ENCODE results near the gene LRP2. TPM values are rescaled to one million over a fixed set of nuclear protein-coding genes. Genes with fewer than 3 reads are reported as not detected.

LRP2 gene
- total and polyA plus RNA-seq, 2 of the 8 experiments (the other 6 are each of a cell fraction or from before 2014, with no cell fraction given), result 2.0 to 2.9 TPM

- Histone ChIP-seq H4K20me1 (replicated peaks in 1 of 2; ENCODE audit: control insufficient read depth in 1 of 2, insufficient read depth in 2 of 2, low read length in 2 of 2) (no peaks in the 10 kb centered on the region), H3K4me3 (ENCODE audit: extremely low read depth in 1 of 4, insufficient read depth in 2 of 4, low read depth in 3 of 4, low read length in 4 of 4) (no peak overlapping the region), H2BK12ac (ENCODE audit: low read depth, low read length) (no peak overlapping the region), H2AK5ac (ENCODE audit: low read depth, low read length) (no peak overlapping the region), H3K79me2 (ENCODE audit: control insufficient read depth in 1 of 2, insufficient read depth in 2 of 2, low read length in 2 of 2) (no peaks in the 10 kb centered on the region), H2BK5ac (ENCODE audit: low read depth, low read length) (no peak overlapping the region), H2BK20ac (ENCODE audit: low read length) (no peak overlapping the region), H4K91ac (replicated peaks; ENCODE audit: insufficient read length, low read length) (no peak overlapping the region), H3K4me1 (replicated peaks in 1 of 4; ENCODE audit: control insufficient read depth in 3 of 4, insufficient read depth in 4 of 4, low read length in 3 of 4) (no peaks in the 10 kb centered on the region), H3K4ac (replicated peaks; ENCODE audit: insufficient read length, low read depth, low read length) (no peak overlapping the region), H3K79me1 (ENCODE audit: low read depth, low read length) (no peaks in the 10 kb centered on the region), H3K27ac (ENCODE audit: low read depth, low read length) (no peak overlapping the region), H2BK120ac (replicated peaks; ENCODE audit: low read depth, low read length) (no peak overlapping the region), H3K14ac (ENCODE audit: insufficient read length) (no peak overlapping the region), H4K5ac (ENCODE audit: insufficient read length, low read depth, low read length) (no peak overlapping the region), H2BK15ac (ENCODE audit: low read length) (no peak overlapping the region), H3K23me2 (ENCODE audit: low read depth, low read length) (no peaks in the 10 kb centered on the region), H3K23ac (ENCODE audit: insufficient read length) (no peak overlapping the region), H2AFZ (ENCODE audit: low read length) (no peak overlapping the region), H3K36me3 (ENCODE audit: control insufficient read depth in 2 of 4, insufficient read depth in 4 of 4, low read length in 3 of 4) (no peaks in the 10 kb centered on the region), H3K4me2 (ENCODE audit: insufficient read depth in 1 of 2, low read depth in 2 of 2, low read length in 2 of 2) (no peak overlapping the region), H3K9me3 (ENCODE audit: insufficient read depth in 2 of 2, low read depth in 1 of 2, low read length in 1 of 2) (no peaks in the 10 kb centered on the region), H3K18ac (ENCODE audit: extremely low read depth, low read length) (no peak overlapping the region), H3K27me3 (replicated peaks in 1 of 4; ENCODE audit: control insufficient read depth in 3 of 4, extremely low read depth in 1 of 4, insufficient read depth in 3 of 4, low read length in 3 of 4) (no peaks in the 10 kb centered on the region), H3K9ac (replicated peaks in 1 of 4; ENCODE audit: extremely low read depth in 1 of 4, low read depth in 3 of 4, low read length in 3 of 4) (no peak overlapping the region), H4K8ac (ENCODE audit: extremely low read depth, insufficient read depth, low read length) (no peak overlapping the region), H3K56ac (replicated peaks; ENCODE audit: insufficient read length, low read depth, low read length) (no peak overlapping the region)
- FAIRE-seq (no peak), DNase-seq (ENCODE audit: low read depth in 1 of 2, low spot score in 2 of 2) (no peak)
- POLR2A ChIA-PET (ENCODE audit: partially characterized antibody), result no interaction called here
- CTCF ChIA-PET (ENCODE audit: partially characterized antibody), result no interaction called here
- WGBS, 2 experiments (ENCODE audit: extremely low coverage in 1 of 2, insufficient coverage in 1 of 2, insufficient read length in 1 of 2, insufficient replicate concordance in 2 of 2, low coverage in 1 of 2, low lambda C conversion rate in 2 of 2, missing lambda C conversion rate in 1 of 2), result 95% methylated on average over 9 of the region's 9 CpGs; no CpG with 5 or more reads in 1 of the 2 experiments
- TF ChIP-seq USF2 (IDR thresholded peaks at IDR 0.05; ENCODE audit: low read length) (no peak), TAF7 (optimal IDR thresholded peaks at IDR 0.05; ENCODE audit: borderline replicate concordance, low read depth, low read length) (no peak), SIX5 (IDR thresholded peaks at IDR 0.05; ENCODE audit: low read depth, low read length) (no peak), ATF3 (IDR thresholded peaks at IDR 0.05; ENCODE audit: insufficient read depth, low read depth, low read length) (no peak), TCF12 (IDR thresholded peaks at IDR 0.05; ENCODE audit: low read depth, low read length) (no peak), SP2 (IDR thresholded peaks at IDR 0.05; ENCODE audit: low read length) (no peak), BRCA1 (IDR thresholded peaks at IDR 0.05; ENCODE audit: low read depth, low read length) (no peak), POLR2AphosphoS5 (IDR thresholded peaks at IDR 0.05; ENCODE audit: low read depth, low read length) (no peak), TAF1 (IDR thresholded peaks at IDR 0.05; ENCODE audit: low read depth, low read length) (no peak), ZNF274 (IDR thresholded peaks at IDR 0.05; ENCODE audit: borderline replicate concordance, extremely low read depth, low read length) (no peak), CHD2 (IDR thresholded peaks at IDR 0.05; ENCODE audit: low read length) (no peak), EGR1 (IDR thresholded peaks at IDR 0.05; ENCODE audit: borderline replicate concordance, low read depth, low read length) (no peak), KDM5A (IDR thresholded peaks at IDR 0.05; ENCODE audit: low read length) (no peak), JUN (IDR thresholded peaks at IDR 0.05; ENCODE audit: low read depth, low read length) (no peak)
These were observed 188.5 kb downstream of the LRP2 start for GRCh38 chr2:169173876-169174275.

Measured in H1 (cell line).